Liver (tissue), 3 donors: ENCODE results near the gene MYO1B.

Source experiments
- HNF4A ChIP-seq, 2 donors: conservative IDR thresholded peaks; 2 replicates each; pipeline ENCODE4 v1.6.1; 2016; ENCODE audit warnings: antibody characterized with exemption in 2 of 2, mild to moderate bottlenecking in 2 of 2
- TF ChIP-seq, protein P1 (sequence below): fragments of 150-350 bp; IDR thresholded peaks from 2 replicates; pipeline ENCODE4 v1.5.1; 2017; ENCODE audit warnings: improper control_type of control experiment, low read depth, low read length; ENCODE audit not compliant: missing input control
- TF ChIP-seq, protein P2 (sequence below): IDR thresholded peaks from 2 replicates; pipeline ENCODE4 v1.6.1; 2016; ENCODE audit warnings: antibody characterized with exemption
- TF ChIP-seq, protein P3 (sequence below): IDR thresholded peaks from 2 replicates; pipeline ENCODE4 v1.6.1; 2016; ENCODE audit warnings: antibody characterized with exemption
- donor health status: healthy.
- donor health status: healthy.

DNA sequence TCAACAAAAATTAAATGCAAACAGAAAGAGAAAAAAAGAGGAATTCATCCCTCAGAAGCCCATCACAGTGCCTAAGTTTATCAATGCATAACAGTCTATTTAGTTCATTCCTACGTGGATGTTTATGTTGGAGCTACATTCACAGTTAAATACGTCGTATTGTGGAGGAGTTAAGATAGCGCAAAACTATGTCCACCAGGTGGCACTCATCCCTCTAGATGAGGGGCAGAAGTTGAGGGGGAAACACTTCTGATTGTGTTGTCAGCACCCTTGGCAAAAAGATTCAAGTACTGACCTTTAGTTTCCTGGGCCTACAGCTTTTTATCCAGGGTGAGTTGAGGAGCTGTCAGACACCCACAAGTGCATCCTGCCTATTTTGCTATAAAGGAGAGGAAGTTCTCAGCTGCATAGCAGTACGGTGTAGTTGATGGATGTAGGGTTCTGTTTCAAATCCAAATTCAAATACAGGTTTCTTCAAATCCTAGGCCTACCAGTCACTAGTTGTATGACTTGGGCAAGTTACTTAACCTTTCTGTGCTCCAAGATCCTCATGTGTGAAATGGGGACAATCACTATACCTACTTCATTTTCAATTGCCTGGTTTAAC lies 26.8 kb upstream of the MYO1B start:
- TF ChIP-seq, protein P1, sequence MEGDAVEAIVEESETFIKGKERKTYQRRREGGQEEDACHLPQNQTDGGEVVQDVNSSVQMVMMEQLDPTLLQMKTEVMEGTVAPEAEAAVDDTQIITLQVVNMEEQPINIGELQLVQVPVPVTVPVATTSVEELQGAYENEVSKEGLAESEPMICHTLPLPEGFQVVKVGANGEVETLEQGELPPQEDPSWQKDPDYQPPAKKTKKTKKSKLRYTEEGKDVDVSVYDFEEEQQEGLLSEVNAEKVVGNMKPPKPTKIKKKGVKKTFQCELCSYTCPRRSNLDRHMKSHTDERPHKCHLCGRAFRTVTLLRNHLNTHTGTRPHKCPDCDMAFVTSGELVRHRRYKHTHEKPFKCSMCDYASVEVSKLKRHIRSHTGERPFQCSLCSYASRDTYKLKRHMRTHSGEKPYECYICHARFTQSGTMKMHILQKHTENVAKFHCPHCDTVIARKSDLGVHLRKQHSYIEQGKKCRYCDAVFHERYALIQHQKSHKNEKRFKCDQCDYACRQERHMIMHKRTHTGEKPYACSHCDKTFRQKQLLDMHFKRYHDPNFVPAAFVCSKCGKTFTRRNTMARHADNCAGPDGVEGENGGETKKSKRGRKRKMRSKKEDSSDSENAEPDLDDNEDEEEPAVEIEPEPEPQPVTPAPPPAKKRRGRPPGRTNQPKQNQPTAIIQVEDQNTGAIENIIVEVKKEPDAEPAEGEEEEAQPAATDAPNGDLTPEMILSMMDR, result peak; percentile 44
- TF ChIP-seq, protein P2, sequence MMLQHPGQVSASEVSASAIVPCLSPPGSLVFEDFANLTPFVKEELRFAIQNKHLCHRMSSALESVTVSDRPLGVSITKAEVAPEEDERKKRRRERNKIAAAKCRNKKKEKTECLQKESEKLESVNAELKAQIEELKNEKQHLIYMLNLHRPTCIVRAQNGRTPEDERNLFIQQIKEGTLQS, result no peak
- TF ChIP-seq, protein P3, sequence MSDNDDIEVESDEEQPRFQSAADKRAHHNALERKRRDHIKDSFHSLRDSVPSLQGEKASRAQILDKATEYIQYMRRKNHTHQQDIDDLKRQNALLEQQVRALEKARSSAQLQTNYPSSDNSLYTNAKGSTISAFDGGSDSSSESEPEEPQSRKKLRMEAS, result peak; percentile 11
- no peak for TF ChIP-seq HNF4A (conservative IDR thresholded peaks at IDR 0.05)
